Endodermal cell (in vitro differentiated cells): ENCODE measurements around the gene KCNQ2. TPM values are rescaled to one million over a fixed set of nuclear protein-coding genes. Genes with fewer than 3 reads are reported as not detected.
A peak's percentile ranks its signal among the peaks of the same experiment; 100 is the strongest.

Experiments used
- DNase-seq: peaks from one replicate; pipeline ENCODE4 v3.0.0-alpha.2; 2017
- H3K27ac ChIP-seq: 2 replicates; pipeline ENCODE4 v1.5.1; 2013; ENCODE audit warnings: mild to moderate bottlenecking, low read depth, low read length, moderate library complexity
- H3K27me3 ChIP-seq: 2 replicates; pipeline ENCODE4 v1.6.1; 2013; ENCODE audit warnings: mild to moderate bottlenecking, low read length, moderate library complexity; ENCODE audit not compliant: insufficient read depth, control insufficient read depth, poor library complexity, severe bottlenecking
- H3K36me3 ChIP-seq: 2 replicates; pipeline ENCODE4 v1.7.0; 2013; ENCODE audit warnings: mild to moderate bottlenecking, low read length, moderate library complexity; ENCODE audit not compliant: control insufficient read depth, insufficient read depth
- H3K4me1 ChIP-seq: one replicate; pipeline ENCODE4 v1.7.0; 2013; ENCODE audit warnings: low read length; ENCODE audit not compliant: control insufficient read depth, insufficient read depth
- H3K4me3 ChIP-seq: 2 replicates; pipeline ENCODE4 v1.5.1; 2013; ENCODE audit warnings: mild to moderate bottlenecking, low read length, moderate library complexity
- H3K9ac ChIP-seq: 2 replicates; pipeline ENCODE4 v1.6.1; 2013; ENCODE audit warnings: mild to moderate bottlenecking, low read length, moderate library complexity; ENCODE audit not compliant: poor library complexity, severe bottlenecking; ENCODE audit errors: extremely low read depth
- H3K9me3 ChIP-seq: 2 replicates; pipeline ENCODE4 v1.6.1; 2013; ENCODE audit warnings: mild to moderate bottlenecking, low read length, moderate library complexity; ENCODE audit not compliant: control insufficient read depth
- H3K27ac Mint-ChIP-seq: 2 replicates; pipeline ENCODE4 v1.8.0; 2020; ENCODE audit warnings: mixed read lengths
- H3K27me3 Mint-ChIP-seq: 2 replicates; pipeline ENCODE4 v1.8.0; 2021; ENCODE audit warnings: mild to moderate bottlenecking, mixed read lengths; ENCODE audit not compliant: insufficient read depth
- H3K36me3 Mint-ChIP-seq: 2 replicates; pipeline ENCODE4 v1.8.0; 2020; ENCODE audit warnings: low read depth, mixed read lengths
- H3K4me1 Mint-ChIP-seq: 2 replicates; pipeline ENCODE4 v1.8.0; 2020; ENCODE audit warnings: mixed read lengths
- H3K4me3 Mint-ChIP-seq: 2 replicates; pipeline ENCODE4 v1.8.0; 2020; ENCODE audit warnings: mild to moderate bottlenecking, moderate library complexity, mixed read lengths
- H3K9me3 Mint-ChIP-seq: 2 replicates; pipeline ENCODE4 v1.8.0; 2020; ENCODE audit warnings: mild to moderate bottlenecking, mixed read lengths
- CTCF ChIP-seq: fragments of 200-600 bp; sonication (generic); conservative IDR thresholded peaks from 2 replicates; pipeline ENCODE4 v1.5.0; 2021; ENCODE audit warnings: antibody characterized with exemption, mild to moderate bottlenecking
- WGBS, 2 experiments: methylation state at CpG; one replicate each; pipeline versions ENCODE4 v1.1.5 to v1.1.7; 2013; ENCODE audit warnings: missing lambda C conversion rate in 2 of 2, mixed read lengths in 1 of 2; ENCODE audit not compliant: insufficient coverage in 1 of 2, insufficient read length in 1 of 2; 5-methylcytosine and 5-hydroxymethylcytosine counted together
- total RNA-seq, 2 donors: library from RNA; stranded (reverse); fragmentation: NEBNext Ultra II Directional in 1 of 2; extraction: Animal tissue kit (Norgen Biotek cat#: 25700) in 1 of 2; gene quantifications; 2 replicates in 1 of 2; 3 replicates in 1 of 2; pipeline ENCODE4 v1.2.1, GENCODE V29; 2021

The KCNQ2 gene
- total RNA-seq, 2 donors from 2014 or later, result 36.4 to 62.8 TPM

- Histone ChIP-seq H3K9me3 (no peaks in the 10 kb centered on the region), H3K9ac (no peak overlapping the region), H3K27me3 (no peaks in the 10 kb centered on the region), H3K27ac (peak overlapping the region; percentile 22), H3K4me1 (no peaks in the 10 kb centered on the region), H3K36me3 (no peaks in the 10 kb centered on the region), H3K4me3 (no peak overlapping the region)
- H3K9me3 Mint-ChIP-seq, result no peaks in the 10 kb centered on the region
- no peak overlapping the region for H3K4me3 Mint-ChIP-seq
- no peaks in the 10 kb centered on the region for H3K36me3 Mint-ChIP-seq
- no peak for DNase-seq
- H3K27ac Mint-ChIP-seq, result peak overlapping the region; percentile 48
- 81 to 87% methylated on average over 16 to 18 of the region's 18 CpGs for WGBS, 2 experiments
- TF ChIP-seq CTCF, result no peak
- no peaks in the 10 kb centered on the region for H3K27me3 Mint-ChIP-seq
- H3K4me1 Mint-ChIP-seq, result no peaks in the 10 kb centered on the region
Measured at GRCh38 chr20:63448031-63448430, 24.4 kb downstream of the KCNQ2 start.

GRCh38 chr20:63447320-63447719 lies 25.1 kb downstream of the KCNQ2 start:
- H3K27me3 ChIP-seq, result no peaks in the 10 kb centered on the region
- Mint-ChIP-seq H3K4me3 (no peak overlapping the region), H3K27ac (no peak overlapping the region), H3K36me3 (no peaks in the 10 kb centered on the region), H3K27me3 (no peaks in the 10 kb centered on the region), H3K9me3 (no peaks in the 10 kb centered on the region), H3K4me1 (no peaks in the 10 kb centered on the region)
- H3K9me3 ChIP-seq, result no peaks in the 10 kb centered on the region
- no peak overlapping the region for H3K27ac ChIP-seq
- TF ChIP-seq CTCF, result no peak
- WGBS, 2 experiments, result 90 to 95% methylated on average over 9 to 16 of the region's 16 CpGs
- no peaks in the 10 kb centered on the region for H3K36me3 ChIP-seq
- no peak for DNase-seq
- no peaks in the 10 kb centered on the region for H3K4me1 ChIP-seq
- H3K9ac ChIP-seq, result no peak overlapping the region
- no peak overlapping the region for H3K4me3 ChIP-seq

- H3K36me3 Mint-ChIP-seq, result no peaks in the 10 kb centered on the region
- H3K9me3 ChIP-seq, result no peaks in the 10 kb centered on the region
- H3K4me1 Mint-ChIP-seq, result no peaks in the 10 kb centered on the region
- H3K4me3 Mint-ChIP-seq, result no peak overlapping the region
- no peak overlapping the region for H3K27ac Mint-ChIP-seq
- no peaks in the 10 kb centered on the region for H3K27me3 Mint-ChIP-seq
- no peak overlapping the region for H3K27ac ChIP-seq
- no peak for DNase-seq
- no peaks in the 10 kb centered on the region for H3K36me3 ChIP-seq
- H3K9ac ChIP-seq, result no peak overlapping the region
- no peaks in the 10 kb centered on the region for H3K27me3 ChIP-seq
- H3K4me1 ChIP-seq, result no peaks in the 10 kb centered on the region
- no peak for TF ChIP-seq CTCF
- H3K4me3 ChIP-seq, result no peak overlapping the region
- WGBS, 2 experiments, result 79 to 89% methylated on average over 5 to 31 of the region's 31 CpGs
- no peaks in the 10 kb centered on the region for H3K9me3 Mint-ChIP-seq
Measured at GRCh38 chr20:63446216-63447024, 26.0 kb downstream of the KCNQ2 start.
